Parathyroid adenoma (tissue), 2 donors: Measurements from ENCODE around the gene PLCL1.

Experiments
- H2AFZ ChIP-seq: fragments of 300-600 bp; sonication (generic); one replicate; pipeline ENCODE4 v1.7.0; 2017; ENCODE audit warnings: antibody characterized with exemption, mild to moderate bottlenecking
- H3K27ac ChIP-seq: fragments of 300-600 bp; sonication (generic); one replicate; pipeline ENCODE4 v1.7.0; 2017
- H3K27me3 ChIP-seq: fragments of 300-600 bp; sonication (generic); one replicate; pipeline ENCODE4 v1.7.0; 2017; ENCODE audit warnings: low read length; ENCODE audit not compliant: control insufficient read depth, insufficient read depth
- H3K36me3 ChIP-seq: fragments of 300-600 bp; sonication (generic); one replicate; pipeline ENCODE4 v1.7.0; 2017; ENCODE audit warnings: low read length; ENCODE audit not compliant: control insufficient read depth, insufficient read depth
- H3K4me1 ChIP-seq: fragments of 300-600 bp; sonication (generic); one replicate; pipeline ENCODE4 v1.7.0; 2017; ENCODE audit warnings: control low read depth
- H3K4me2 ChIP-seq: fragments of 300-600 bp; sonication (generic); one replicate; pipeline ENCODE4 v1.7.0; 2017; ENCODE audit warnings: low read length
- H3K4me3 ChIP-seq: fragments of 300-600 bp; sonication (generic); one replicate; pipeline ENCODE4 v1.7.0; 2017; ENCODE audit warnings: low read depth, low read length
- H3K79me2 ChIP-seq: fragments of 300-600 bp; sonication (generic); one replicate; pipeline ENCODE4 v1.7.0; 2017; ENCODE audit warnings: control low read depth
- H3K9ac ChIP-seq: fragments of 300-600 bp; sonication (generic); one replicate; pipeline ENCODE4 v1.7.0; 2017; ENCODE audit warnings: mild to moderate bottlenecking
- H3K9me3 ChIP-seq: fragments of 300-600 bp; sonication (generic); one replicate; pipeline ENCODE4 v1.7.0; 2017; ENCODE audit warnings: low read length; ENCODE audit not compliant: control insufficient read depth
- CTCF ChIP-seq: fragments of 300-600 bp; sonication (generic); IDR thresholded peaks from one replicate; pipeline ENCODE4 v1.7.0; 2017; ENCODE audit warnings: antibody characterized with exemption, mild to moderate bottlenecking
- donor health status: primary hyperparathyroidism.

PLCL1 gene

GRCh38 chr2:198059800-198060199, 255.4 kb downstream of the PLCL1 start:
- no peaks in the 10 kb centered on the region for H3K27me3 ChIP-seq
- no peaks in the 10 kb centered on the region for H3K9me3 ChIP-seq
- TF ChIP-seq CTCF, result no peak
- H3K4me2 ChIP-seq, result no peak overlapping the region
- H3K27ac ChIP-seq, result no peak overlapping the region
- no peak overlapping the region for H3K4me3 ChIP-seq
- H3K79me2 ChIP-seq, result peaks cover 3% of the 10 kb centered on the region
- no peaks in the 10 kb centered on the region for H3K36me3 ChIP-seq
- peaks cover 2% of the 10 kb centered on the region for H3K4me1 ChIP-seq
- H3K9ac ChIP-seq, result no peak overlapping the region
- H2AFZ ChIP-seq, result no peak overlapping the region

DNA sequence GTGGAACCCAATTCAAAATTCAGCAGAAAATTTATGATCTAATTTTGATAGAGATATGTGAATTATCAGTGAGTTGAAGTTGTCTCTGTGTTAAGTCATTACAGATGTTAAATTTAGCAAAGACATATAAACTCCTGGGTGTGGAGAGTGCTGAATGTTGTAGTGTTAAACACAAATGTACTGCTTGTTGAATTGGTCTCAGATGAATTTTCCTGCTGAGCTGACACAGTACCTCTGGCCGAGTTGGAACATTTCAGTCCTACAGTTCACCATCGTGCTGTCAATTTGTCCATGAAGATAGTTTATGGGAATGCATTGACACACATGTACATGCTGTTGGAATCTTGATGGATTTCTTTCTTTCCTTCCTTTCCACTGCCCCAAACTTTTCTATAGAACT, 255.9 kb downstream of the PLCL1 start:
- Histone ChIP-seq H3K9ac (no peak overlapping the region), H3K4me1 (peaks cover 2% of the 10 kb centered on the region), H2AFZ (no peak overlapping the region), H3K27ac (no peak overlapping the region), H3K9me3 (no peaks in the 10 kb centered on the region), H3K79me2 (peaks cover 3% of the 10 kb centered on the region), H3K4me2 (no peak overlapping the region), H3K4me3 (no peak overlapping the region), H3K36me3 (no peaks in the 10 kb centered on the region), H3K27me3 (no peaks in the 10 kb centered on the region)
- no peak for TF ChIP-seq CTCF

GRCh38 chr2:198062826-198063225, 258.4 kb downstream of the PLCL1 start:
- H2AFZ ChIP-seq, result no peak overlapping the region
- TF ChIP-seq CTCF, result no peak
- H3K4me1 ChIP-seq, result no peaks in the 10 kb centered on the region
- H3K36me3 ChIP-seq, result no peaks in the 10 kb centered on the region
- no peaks in the 10 kb centered on the region for H3K27me3 ChIP-seq
- H3K4me3 ChIP-seq, result no peak overlapping the region
- peaks cover 3% of the 10 kb centered on the region for H3K79me2 ChIP-seq
- H3K9ac ChIP-seq, result no peak overlapping the region
- H3K4me2 ChIP-seq, result no peak overlapping the region
- no peak overlapping the region for H3K27ac ChIP-seq
- H3K9me3 ChIP-seq, result no peaks in the 10 kb centered on the region

- H2AFZ ChIP-seq, result no peak overlapping the region
- H3K4me2 ChIP-seq, result no peak overlapping the region
- no peaks in the 10 kb centered on the region for H3K9me3 ChIP-seq
- H3K79me2 ChIP-seq, result peaks cover 3% of the 10 kb centered on the region
- no peak overlapping the region for H3K9ac ChIP-seq
- H3K36me3 ChIP-seq, result no peaks in the 10 kb centered on the region
- H3K27ac ChIP-seq, result no peak overlapping the region
- H3K4me1 ChIP-seq, result no peaks in the 10 kb centered on the region
- no peak overlapping the region for H3K4me3 ChIP-seq
- TF ChIP-seq CTCF, result no peak
- no peaks in the 10 kb centered on the region for H3K27me3 ChIP-seq
These were observed 258.8 kb downstream of the PLCL1 start for GRCh38 chr2:198063242-198063641.

DNA sequence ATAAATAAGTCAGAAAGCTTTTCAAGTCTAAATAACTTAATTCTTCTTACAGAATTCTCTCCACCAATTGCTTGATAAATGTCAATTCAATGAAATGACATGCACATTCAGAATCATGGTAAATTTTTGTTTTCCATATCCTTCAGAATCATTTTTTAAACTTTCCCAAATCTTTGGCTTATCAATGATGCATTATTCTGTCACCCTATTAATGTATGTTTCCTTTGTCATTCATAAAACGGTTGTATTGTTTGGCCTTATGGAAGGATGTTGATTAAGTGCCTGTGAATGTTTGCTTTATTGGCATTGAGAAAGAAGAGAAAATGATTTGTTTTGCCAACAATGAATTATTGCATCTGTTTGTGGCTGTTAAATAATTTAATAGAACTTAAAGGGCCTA, 260.9 kb downstream of the PLCL1 start:
- H3K36me3 ChIP-seq, result no peaks in the 10 kb centered on the region
- H3K9me3 ChIP-seq, result no peaks in the 10 kb centered on the region
- no peak overlapping the region for H3K27ac ChIP-seq
- H3K4me3 ChIP-seq, result no peak overlapping the region
- H3K4me2 ChIP-seq, result no peak overlapping the region
- no peak for TF ChIP-seq CTCF
- no peaks in the 10 kb centered on the region for H3K27me3 ChIP-seq
- H2AFZ ChIP-seq, result no peak overlapping the region
- H3K9ac ChIP-seq, result no peak overlapping the region
- H3K4me1 ChIP-seq, result peaks cover 6% of the 10 kb centered on the region
- peaks cover 3% of the 10 kb centered on the region for H3K79me2 ChIP-seq
